Panc1 (cell line): ENCODE measurements around the gene SUGP1. TPM values are rescaled to one million over a fixed set of nuclear protein-coding genes. Genes with fewer than 3 reads are reported as not detected.

Experiments
- ATAC-seq: fragments of 200-7000 bp; cut with Tn5 transposase; 2 replicates; pipeline ENCODE4 v1.9.1; 2020; ENCODE audit warnings: mild to moderate bottlenecking, moderate library complexity
- BruUV-seq: library from RNA; stranded (reverse); fragments of 400-500 nt; replicated peaks from 2 replicates; lab custom pipeline; 2021; lab: Mats Ljungman, UMichigan
- CTCF ChIA-PET: fragments of 300-600 bp; sonication (Branson Sonifier 250); formaldehyde crosslinking; loops from one replicate; lab custom pipeline; 2022; ENCODE audit warnings: antibody characterized with exemption; lab: Charles Lee
- POLR2A ChIA-PET: fragments of 300-600 bp; sonication (Branson Sonifier 250); formaldehyde crosslinking; loops from one replicate; lab custom pipeline; 2022; ENCODE audit warnings: antibody characterized with exemption; lab: Charles Lee
- DNase-seq: peaks from one replicate; pipeline ENCODE4 v3.0.0-alpha.2; 2010; ENCODE audit warnings: low read depth, low spot score
- H3K27ac ChIP-seq: 2 replicates; pipeline ENCODE4 v1.5.1; 2011; ENCODE audit warnings: mild to moderate bottlenecking, low read length, inconsistent platforms
- H3K27me3 ChIP-seq: fragments of 200-500 bp; sonication (Bioruptor generic); 2 replicates; pipeline ENCODE4 v1.6.0; 2014; ENCODE audit warnings: low read length, inconsistent platforms; ENCODE audit not compliant: control insufficient read depth, insufficient read depth
- H3K36me3 ChIP-seq: fragments of 200-500 bp; sonication (Bioruptor generic); 2 replicates; pipeline ENCODE4 v1.5.1; 2014; ENCODE audit warnings: inconsistent platforms, mild to moderate bottlenecking, low read length, moderate library complexity; ENCODE audit not compliant: control insufficient read depth, insufficient read depth
- H3K4me1 ChIP-seq: 2 replicates; pipeline ENCODE4 v1.5.1; 2011; ENCODE audit warnings: inconsistent platforms, mild to moderate bottlenecking, low read length, moderate library complexity; ENCODE audit not compliant: control insufficient read depth, insufficient read depth
- H3K4me3 ChIP-seq, 2 experiments: 2 replicates each; pipeline ENCODE4 v1.5.1; 2011 to 2012; ENCODE audit warnings: low read depth in 2 of 2, low read length in 2 of 2, mild to moderate bottlenecking in 2 of 2, inconsistent platforms in 1 of 2, moderate library complexity in 1 of 2
- H3K9me3 ChIP-seq: fragments of 200-500 bp; sonication (Bioruptor generic); 2 replicates; pipeline ENCODE4 v1.5.1; 2014; ENCODE audit warnings: low read depth, mild to moderate bottlenecking, inconsistent platforms, low read length, moderate library complexity; ENCODE audit not compliant: control insufficient read depth, insufficient read depth
- CTCF ChIP-seq: fragments of 450-650 bp; IDR thresholded peaks from 2 replicates; pipeline ENCODE4 v1.5.1; 2017; ENCODE audit warnings: mild to moderate bottlenecking
- POLR2AphosphoS5 ChIP-seq: IDR thresholded peaks from 2 replicates; pipeline ENCODE4 v1.6.1; 2012; ENCODE audit warnings: mild to moderate bottlenecking, low read depth, low read length, moderate library complexity
- REST ChIP-seq, 2 experiments: IDR thresholded peaks; 2 replicates each; pipeline ENCODE4 v1.6.1; 2011 to 2012; ENCODE audit warnings: low read depth in 2 of 2, control low read depth in 1 of 2, low read length in 1 of 2, mild to moderate bottlenecking in 1 of 2, moderate library complexity in 1 of 2; ENCODE audit not compliant: insufficient read depth in 1 of 2
- SIN3A ChIP-seq: IDR thresholded peaks from 2 replicates; pipeline ENCODE4 v1.6.1; 2012; ENCODE audit warnings: low read depth, mild to moderate bottlenecking, low read length, moderate library complexity, borderline replicate concordance; ENCODE audit not compliant: insufficient read depth
- TCF7L2 ChIP-seq: IDR thresholded peaks from 2 replicates; pipeline ENCODE4 v1.6.1; 2011; ENCODE audit warnings: mild to moderate bottlenecking, low read depth, low read length, inconsistent platforms
- in situ Hi-C: cut with HindIII; loops from 2 replicates; pipeline ENCODE4 v1.10.0; 2016; ENCODE audit warnings: low sequenced_read_pairs, low pct_unique_long_range_greater_than_20kb
- intact Hi-C: fragments of 100-400 bp; cut with micrococcal nuclease; formaldehyde crosslinking; loops from one replicate; pipeline ENCODE4 v1.10.0; 2022; ENCODE audit not compliant: unreplicated experiment
- total RNA-seq: library from RNA; stranded (reverse); gene quantifications from one replicate; pipeline ENCODE4 v1.2.1, GENCODE V29; 2021; ENCODE audit not compliant: unreplicated experiment

SUGP1 gene
- total RNA-seq, 1 experiment from 2014 or later: 41.5 TPM

GRCh38 chr19:19305066-19305465, 15.2 kb downstream of the SUGP1 start:
- ATAC-seq: no peak
- Histone ChIP-seq H3K36me3 (no peaks in the 10 kb centered on the region), H3K4me3 (no peak overlapping the region), H3K27me3 (no peaks in the 10 kb centered on the region), H3K4me1 (no peaks in the 10 kb centered on the region), H3K9me3 (no peaks in the 10 kb centered on the region), H3K27ac (no peak overlapping the region)
- in situ Hi-C loops: no loop called here
- BruUV-seq: no TSS peak
- DNase-seq: no peak
- CTCF ChIA-PET: no interaction called here
- POLR2A ChIA-PET: no interaction called here
- no peak for TF ChIP-seq POLR2AphosphoS5
- TF ChIP-seq CTCF: no peak
- TF ChIP-seq REST (IDR thresholded peaks at IDR 0.05; ENCODE audit: insufficient read depth in 1 of 2, low read depth in 2 of 2, low read length in 1 of 2): no peak
- no peak for TF ChIP-seq SIN3A
- TF ChIP-seq TCF7L2: no peak
- intact Hi-C loops: no loop called here

GRCh38 chr19:19304186-19304965, 15.9 kb downstream of the SUGP1 start:
- ATAC-seq: no peak
- Histone ChIP-seq H3K27ac (no peak overlapping the region), H3K9me3 (no peaks in the 10 kb centered on the region), H3K4me1 (no peaks in the 10 kb centered on the region), H3K36me3 (no peaks in the 10 kb centered on the region), H3K4me3 (no peak overlapping the region), H3K27me3 (no peaks in the 10 kb centered on the region)
- in situ Hi-C loops (no loop called here), intact Hi-C loops (no loop called here)
- TF ChIP-seq SIN3A (no peak), CTCF (no peak)
- DNase-seq: no peak
- POLR2A ChIA-PET: no interaction called here
- BruUV-seq: no TSS peak
- CTCF ChIA-PET: no interaction called here
